Common myeloid progenitor, CD34-positive (primary cell): ENCODE results near the gene IQCF2. TPM values are rescaled to one million over a fixed set of nuclear protein-coding genes. Genes with fewer than 3 reads are reported as not detected.
A peak's percentile ranks its signal among the peaks of the same experiment; 100 is the strongest.

ENCODE experiments used
- CTCF ChIA-PET: fragments of 350-600 bp; sonication (Branson Sonifier 250); formaldehyde crosslinking; loops from one replicate; lab custom pipeline; 2021; ENCODE audit warnings: antibody characterized with exemption; lab: Charles Lee
- POLR2A ChIA-PET: fragments of 350-600 bp; sonication (Branson Sonifier 250); formaldehyde crosslinking; loops from one replicate; lab custom pipeline; 2021; ENCODE audit warnings: antibody characterized with exemption; lab: Charles Lee
- DNase-seq, 3 donors: peaks; one replicate each; pipeline versions ENCODE4 v3.0.0 to v3.0.0-alpha.2; 2013
- H3K27ac ChIP-seq, 2 experiments: 1 replicate in 1 of 2; 2 replicates in 1 of 2; pipeline ENCODE4 v1.7.0; 2013; ENCODE audit warnings: inconsistent platforms in 2 of 2, low read length in 2 of 2, mild to moderate bottlenecking in 2 of 2, low read depth in 1 of 2, moderate library complexity in 1 of 2; ENCODE audit not compliant: severe bottlenecking in 2 of 2, insufficient read depth in 1 of 2, poor library complexity in 1 of 2
- H3K27me3 ChIP-seq, 5 experiments: replicated peaks in 2 of 5; 1 replicate in 3 of 5; 2 replicates in 2 of 5; pipeline versions ENCODE4 v1.6.1 to v1.7.0; 2013; ENCODE audit warnings: low read length in 4 of 5, mild to moderate bottlenecking in 2 of 5, moderate library complexity in 2 of 5, inconsistent platforms in 1 of 5; ENCODE audit not compliant: insufficient read depth in 5 of 5, control insufficient read depth in 4 of 5
- H3K36me3 ChIP-seq, 4 experiments: 1 replicate in 2 of 4; 2 replicates in 2 of 4; pipeline versions ENCODE4 v1.6.1 to v1.7.0; 2013; ENCODE audit warnings: low read length in 3 of 4, control low read depth in 1 of 4, mild to moderate bottlenecking in 1 of 4; ENCODE audit not compliant: control insufficient read depth in 4 of 4, insufficient read depth in 4 of 4
- H3K4me1 ChIP-seq, 4 experiments: 1 replicate in 3 of 4; 2 replicates in 1 of 4; pipeline versions ENCODE4 v1.6.1 to v1.7.1; 2013; ENCODE audit warnings: low read length in 3 of 4, mild to moderate bottlenecking in 3 of 4, control low read depth in 1 of 4, inconsistent platforms in 1 of 4, moderate library complexity in 1 of 4; ENCODE audit not compliant: control insufficient read depth in 4 of 4, insufficient read depth in 4 of 4; ENCODE audit errors: control extremely low read depth in 1 of 4
- H3K4me3 ChIP-seq, 7 experiments: 1 replicate in 4 of 7; 2 replicates in 3 of 7; pipeline versions ENCODE4 v1.5.1 to v1.7.0; 2013; ENCODE audit warnings: mild to moderate bottlenecking in 7 of 7, low read length in 6 of 7, moderate library complexity in 6 of 7, inconsistent platforms in 2 of 7, low read depth in 2 of 7, control low read depth in 1 of 7; ENCODE audit not compliant: insufficient read depth in 4 of 7, control insufficient read depth in 1 of 7; ENCODE audit errors: extremely low read depth in 1 of 7
- H3K9me3 ChIP-seq, 5 experiments: 1 replicate in 4 of 5; 2 replicates in 1 of 5; pipeline versions ENCODE4 v1.6.1 to v1.7.1; 2013; ENCODE audit warnings: low read length in 4 of 5, mild to moderate bottlenecking in 2 of 5, inconsistent platforms in 1 of 5, low read depth in 1 of 5, moderate library complexity in 1 of 5; ENCODE audit not compliant: control insufficient read depth in 4 of 5, insufficient read depth in 2 of 5; ENCODE audit errors: control extremely low read depth in 1 of 5
- WGBS: methylation state at CpG from one replicate; pipeline ENCODE4 v1.1.5; 2013; ENCODE audit not compliant: insufficient coverage; 5-methylcytosine and 5-hydroxymethylcytosine counted together
- polyA plus RNA-seq: library from polyadenylated mRNA; unstranded; fragments of 120-200 nt; gene quantifications from one replicate; pipeline ENCODE4 v1.2.1, GENCODE V29; 2013

IQCF2 gene
- not detected for polyA plus RNA-seq

GRCh38 chr3:51860703-51861665, at the start of gene IQCF2:
Gene IQCF2 (plus strand): TSS chr3:51861615. CDS start chr3:51861667, 52 bp downstream.
- Histone ChIP-seq H3K9me3 (no peaks in the 10 kb centered on the region), H3K27me3 (peaks cover 0 to 4% (median 0%) of the 10 kb centered on the region in 5 experiments), H3K4me3 (no peak within 1 kb of the TSS), H3K4me1 (peaks cover 0 to 9% (median under 1%) of the 10 kb centered on the region in 4 experiments), H3K27ac (no peak within 1 kb of the TSS), H3K36me3 (no peaks in the 10 kb centered on the region)
- peak in 2 of 3 donors; percentile 33 to 60 for DNase-seq
- POLR2A ChIA-PET, result no interaction called here
- WGBS, result 69% methylated on average over 7 of the region's 7 CpGs
- CTCF ChIA-PET, result no interaction called here

DNA sequence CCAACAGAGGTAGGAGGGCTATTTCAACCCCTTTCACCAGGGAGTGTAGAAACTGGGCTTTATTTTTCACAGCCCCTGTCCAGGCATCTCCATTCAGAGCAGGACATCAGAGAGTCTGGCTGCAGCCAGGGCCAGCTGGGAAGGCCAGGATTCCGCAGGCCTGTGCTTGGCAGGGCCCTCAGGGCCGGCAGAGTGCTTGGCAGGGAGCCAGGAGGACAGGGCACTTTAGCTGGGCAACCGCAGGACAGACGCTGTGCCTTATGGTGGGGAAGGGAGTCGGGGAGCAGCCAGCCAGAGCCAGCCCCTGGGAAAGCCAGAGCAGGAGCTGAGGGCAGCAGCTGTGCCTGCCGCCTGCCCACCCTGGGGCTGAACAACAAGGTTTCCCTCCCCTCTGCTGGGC, 47.9 kb upstream of the IQCF2 start:
- ChIA-PET CTCF (no interaction called here), POLR2A (no interaction called here)
- H3K9me3 ChIP-seq, result no peaks in the 10 kb centered on the region
- no peak overlapping the region for H3K4me3 ChIP-seq
- H3K27me3 ChIP-seq, result peaks cover 0 to 2% (median 0%) of the 10 kb centered on the region in 5 experiments
- no peak for DNase-seq
- H3K4me1 ChIP-seq, result no peaks in the 10 kb centered on the region
- H3K36me3 ChIP-seq, result no peaks in the 10 kb centered on the region
- H3K27ac ChIP-seq, result no peak overlapping the region
- WGBS, result 90% methylated on average over 5 of the region's 6 CpGs

DNA sequence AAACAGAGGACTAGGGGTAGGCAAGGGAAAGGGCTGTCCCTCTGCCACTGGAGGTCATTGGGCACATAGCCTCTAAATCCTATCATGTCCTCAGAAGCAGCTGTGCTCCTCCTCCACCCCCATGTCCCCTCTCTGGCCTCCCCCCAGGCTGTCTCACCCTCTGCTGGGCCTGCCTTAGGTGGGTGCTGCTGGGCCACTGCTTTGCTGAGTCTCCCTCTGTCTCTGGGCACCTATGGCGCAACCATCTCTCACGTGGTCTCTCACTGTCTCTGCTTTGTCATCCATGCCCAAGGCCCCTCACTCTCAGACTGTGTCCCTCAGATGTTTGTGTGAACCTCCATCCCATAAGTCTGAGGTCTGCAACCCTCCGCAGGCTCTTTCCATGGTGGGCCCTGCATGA, 47.4 kb upstream of the IQCF2 start:
- H3K4me1 ChIP-seq, result no peaks in the 10 kb centered on the region
- H3K4me3 ChIP-seq, result no peak overlapping the region
- ChIA-PET CTCF (no interaction called here), POLR2A (no interaction called here)
- no peaks in the 10 kb centered on the region for H3K36me3 ChIP-seq
- peaks cover 0 to 2% (median 0%) of the 10 kb centered on the region in 5 experiments for H3K9me3 ChIP-seq
- no peak overlapping the region for H3K27ac ChIP-seq
- 91% methylated on average over 3 of the region's 3 CpGs for WGBS
- DNase-seq, result no peak
- peaks cover 0 to 2% (median 0%) of the 10 kb centered on the region in 5 experiments for H3K27me3 ChIP-seq

- DNase-seq, result no peak
- no peak overlapping the region for H3K4me3 ChIP-seq
- CTCF ChIA-PET, result no interaction called here
- no peaks in the 10 kb centered on the region for H3K36me3 ChIP-seq
- H3K4me1 ChIP-seq, result no peaks in the 10 kb centered on the region
- no peak overlapping the region for H3K27ac ChIP-seq
- POLR2A ChIA-PET, result no interaction called here
- H3K27me3 ChIP-seq, result peaks cover 0 to 5% (median 0%) of the 10 kb centered on the region in 5 experiments
- WGBS, result 85% methylated on average over 4 of the region's 4 CpGs
- peaks cover 0 to 3% (median 0%) of the 10 kb centered on the region in 5 experiments for H3K9me3 ChIP-seq
Observed at GRCh38 chr3:51815614-51816013, 45.8 kb upstream of the IQCF2 start.

- no peaks in the 10 kb centered on the region for H3K4me1 ChIP-seq
- H3K9me3 ChIP-seq, result peaks cover 0 to 3% (median 0%) of the 10 kb centered on the region in 5 experiments
- ChIA-PET POLR2A (no interaction called here), CTCF (no interaction called here)
- no peak overlapping the region for H3K4me3 ChIP-seq
- H3K27me3 ChIP-seq, result peaks cover 0 to 5% (median 0%) of the 10 kb centered on the region in 5 experiments
- 100% methylated on average over 1 of the region's 2 CpGs for WGBS
- no peak overlapping the region for H3K27ac ChIP-seq
- H3K36me3 ChIP-seq, result no peaks in the 10 kb centered on the region
- no peak for DNase-seq
Observed at GRCh38 chr3:51816723-51817122, 44.7 kb upstream of the IQCF2 start.

- Histone ChIP-seq H3K4me1 (no peaks in the 10 kb centered on the region), H3K9me3 (peaks cover 0 to 3% (median 0%) of the 10 kb centered on the region in 5 experiments), H3K27me3 (peaks cover 0 to 5% (median 0%) of the 10 kb centered on the region in 5 experiments), H3K4me3 (no peak overlapping the region), H3K27ac (no peak overlapping the region), H3K36me3 (no peaks in the 10 kb centered on the region)
- 100% methylated on average over 2 of the region's 2 CpGs for WGBS
- ChIA-PET POLR2A (no interaction called here), CTCF (no interaction called here)
- no peak for DNase-seq
Observed at GRCh38 chr3:51817375-51817774, 44.0 kb upstream of the IQCF2 start.

DNA sequence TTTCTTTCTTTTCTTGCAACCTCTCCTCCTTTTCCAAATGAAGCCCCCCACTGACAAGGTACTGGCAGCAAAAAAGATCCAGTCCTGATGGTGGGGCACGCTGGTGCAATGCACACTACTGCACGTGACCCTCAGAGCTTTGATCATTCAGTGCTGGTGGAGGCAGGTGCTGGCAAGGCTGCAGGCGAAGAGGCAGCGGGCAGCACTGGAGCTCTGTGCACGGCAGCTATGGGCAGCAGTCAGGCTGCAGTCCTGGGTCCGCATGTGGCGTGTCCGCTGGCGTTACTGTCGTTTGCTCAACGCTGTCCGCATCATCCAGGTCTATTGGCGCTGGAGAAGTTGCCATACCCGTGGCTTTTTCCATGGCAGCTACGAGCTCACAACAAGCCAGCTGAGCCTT, 42.3 kb upstream of the IQCF2 start:
- H3K36me3 ChIP-seq, result no peaks in the 10 kb centered on the region
- H3K4me3 ChIP-seq, result no peak overlapping the region
- no peaks in the 10 kb centered on the region for H3K4me1 ChIP-seq
- H3K27ac ChIP-seq, result no peak overlapping the region
- ChIA-PET POLR2A (no interaction called here), CTCF (no interaction called here)
- DNase-seq, result no peak
- 96% methylated on average over 15 of the region's 15 CpGs for WGBS
- peaks cover 0 to 5% (median 0%) of the 10 kb centered on the region in 5 experiments for H3K27me3 ChIP-seq
- peaks cover 0 to 3% (median 0%) of the 10 kb centered on the region in 5 experiments for H3K9me3 ChIP-seq
